Calu3 (cell line): ENCODE measurements around the gene RUFY3. TPM values are rescaled to one million over a fixed set of nuclear protein-coding genes. Genes with fewer than 3 reads are reported as not detected.

Experiments used
- BruUV-seq: library from RNA; stranded (reverse); fragments of 400-500 nt; replicated peaks from 2 replicates; lab custom pipeline; 2021; lab: Mats Ljungman, UMichigan
- CTCF ChIA-PET: fragments of 300-600 bp; sonication (Branson Sonifier 250); formaldehyde crosslinking; loops from one replicate; lab custom pipeline; 2022; ENCODE audit warnings: antibody characterized with exemption; lab: Charles Lee
- DNase-seq: peaks from one replicate; pipeline ENCODE4 v3.0.0; 2022
- H3K27ac Mint-ChIP-seq: one replicate; pipeline ENCODE4 v1.8.0; 2022; ENCODE audit warnings: mixed read lengths; ENCODE audit not compliant: unreplicated experiment
- H3K27me3 Mint-ChIP-seq: one replicate; pipeline ENCODE4 v1.8.0; 2022; ENCODE audit warnings: mixed read lengths; ENCODE audit not compliant: unreplicated experiment
- H3K36me3 Mint-ChIP-seq: one replicate; pipeline ENCODE4 v1.8.0; 2022; ENCODE audit warnings: mild to moderate bottlenecking, moderate library complexity, mixed read lengths; ENCODE audit not compliant: insufficient read depth, unreplicated experiment
- H3K4me1 Mint-ChIP-seq: one replicate; pipeline ENCODE4 v1.8.0; 2022; ENCODE audit warnings: mild to moderate bottlenecking, low read depth, mixed read lengths; ENCODE audit not compliant: unreplicated experiment
- H3K4me3 Mint-ChIP-seq: one replicate; pipeline ENCODE4 v1.8.0; 2022; ENCODE audit warnings: mild to moderate bottlenecking, low read depth, moderate library complexity, mixed read lengths; ENCODE audit not compliant: unreplicated experiment
- H3K9me3 Mint-ChIP-seq: one replicate; pipeline ENCODE4 v1.8.0; 2022; ENCODE audit warnings: low read depth, mixed read lengths; ENCODE audit not compliant: unreplicated experiment
- intact Hi-C: fragments of 100-400 bp; cut with micrococcal nuclease; formaldehyde crosslinking; loops from one replicate; pipeline ENCODE4 v1.10.0; 2022; ENCODE audit not compliant: unreplicated experiment
- total RNA-seq: library from RNA; stranded (reverse); gene quantifications from 2 replicates; pipeline ENCODE4 v1.2.3, GENCODE V29; 2022
- TF ChIP-seq, protein P1 (sequence below): fragments of 200-600 bp; IDR thresholded peaks from one replicate; pipeline ENCODE4 v1.8.0; 2022; ENCODE audit warnings: antibody characterized with exemption; ENCODE audit not compliant: unreplicated experiment

RUFY3 gene
- total RNA-seq, 1 experiment from 2014 or later = 25.8 TPM

GRCh38 chr4:70741867-70742658 lies 20.3 kb downstream of the RUFY3 start:
- DNase-seq = no peak
- no TSS peak for BruUV-seq
- CTCF ChIA-PET = no interaction called here
- Mint-ChIP-seq H3K27ac (peak overlapping the region; percentile 25), H3K4me1 (no peaks in the 10 kb centered on the region), H3K36me3 (no peaks in the 10 kb centered on the region), H3K27me3 (no peaks in the 10 kb centered on the region), H3K4me3 (no peak overlapping the region), H3K9me3 (no peaks in the 10 kb centered on the region)
- TF ChIP-seq, protein P1, sequence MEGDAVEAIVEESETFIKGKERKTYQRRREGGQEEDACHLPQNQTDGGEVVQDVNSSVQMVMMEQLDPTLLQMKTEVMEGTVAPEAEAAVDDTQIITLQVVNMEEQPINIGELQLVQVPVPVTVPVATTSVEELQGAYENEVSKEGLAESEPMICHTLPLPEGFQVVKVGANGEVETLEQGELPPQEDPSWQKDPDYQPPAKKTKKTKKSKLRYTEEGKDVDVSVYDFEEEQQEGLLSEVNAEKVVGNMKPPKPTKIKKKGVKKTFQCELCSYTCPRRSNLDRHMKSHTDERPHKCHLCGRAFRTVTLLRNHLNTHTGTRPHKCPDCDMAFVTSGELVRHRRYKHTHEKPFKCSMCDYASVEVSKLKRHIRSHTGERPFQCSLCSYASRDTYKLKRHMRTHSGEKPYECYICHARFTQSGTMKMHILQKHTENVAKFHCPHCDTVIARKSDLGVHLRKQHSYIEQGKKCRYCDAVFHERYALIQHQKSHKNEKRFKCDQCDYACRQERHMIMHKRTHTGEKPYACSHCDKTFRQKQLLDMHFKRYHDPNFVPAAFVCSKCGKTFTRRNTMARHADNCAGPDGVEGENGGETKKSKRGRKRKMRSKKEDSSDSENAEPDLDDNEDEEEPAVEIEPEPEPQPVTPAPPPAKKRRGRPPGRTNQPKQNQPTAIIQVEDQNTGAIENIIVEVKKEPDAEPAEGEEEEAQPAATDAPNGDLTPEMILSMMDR = no peak
- intact Hi-C loops = no loop called here

DNA sequence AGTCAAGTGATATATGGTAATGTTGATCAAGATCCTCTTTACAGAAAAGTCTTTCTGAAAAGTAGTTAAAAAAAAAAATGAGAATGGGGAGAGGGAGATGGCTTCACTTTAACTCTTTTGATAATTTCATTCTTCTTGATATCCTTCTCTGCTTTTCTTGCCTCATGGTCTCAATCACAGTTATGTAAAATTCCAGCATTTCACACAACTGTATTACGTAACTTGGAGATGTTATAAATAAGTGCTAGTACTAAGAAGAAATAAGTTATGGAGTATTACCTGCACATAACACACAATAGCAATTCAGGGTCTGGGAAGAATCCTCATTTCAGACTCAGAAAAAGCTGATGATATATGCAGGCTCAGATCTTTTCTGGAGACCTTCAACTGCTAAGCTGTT lies 22.0 kb downstream of the RUFY3 start:
- TF ChIP-seq, protein P1 = no peak
- Mint-ChIP-seq H3K4me1 (no peaks in the 10 kb centered on the region), H3K36me3 (no peaks in the 10 kb centered on the region), H3K9me3 (no peaks in the 10 kb centered on the region), H3K4me3 (no peak overlapping the region), H3K27ac (no peak overlapping the region), H3K27me3 (no peaks in the 10 kb centered on the region)
- CTCF ChIA-PET = no interaction called here
- no TSS peak for BruUV-seq
- intact Hi-C loops = no loop called here
- DNase-seq = no peak

DNA sequence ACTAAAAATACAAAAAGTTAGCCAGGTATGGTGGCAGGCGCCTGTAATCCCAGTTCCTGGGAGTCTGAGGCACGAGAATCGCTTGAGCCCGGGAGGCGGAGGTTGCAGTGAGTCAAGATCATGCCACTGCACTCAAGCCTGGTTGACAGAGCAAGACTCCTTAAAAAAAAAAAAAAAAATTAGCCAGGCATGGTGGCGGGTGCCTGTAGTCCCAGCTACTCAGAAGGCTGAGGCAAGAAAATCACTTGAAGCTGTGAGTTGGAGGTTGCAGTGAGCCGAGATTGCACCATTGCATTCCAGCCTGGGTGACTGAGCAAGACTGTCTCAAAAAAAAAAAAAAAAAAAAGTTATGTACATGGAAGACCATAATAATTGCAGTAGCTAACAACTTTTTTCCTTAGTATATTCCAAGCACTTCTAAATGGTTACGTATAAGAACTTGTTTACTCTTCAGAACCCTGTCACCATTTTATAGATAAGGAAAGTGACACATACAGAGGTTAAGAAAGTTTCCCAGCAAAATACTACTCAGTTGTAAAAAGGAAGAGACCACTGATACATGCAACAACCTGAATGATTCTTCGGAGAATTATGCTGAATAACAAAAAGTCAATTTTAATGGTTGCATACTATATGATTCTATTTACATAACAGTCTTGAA lies 24.5 kb downstream of the RUFY3 start:
- CTCF ChIA-PET = no interaction called here
- H3K9me3 Mint-ChIP-seq = no peaks in the 10 kb centered on the region
- no TSS peak for BruUV-seq
- no peak for DNase-seq
- H3K4me3 Mint-ChIP-seq = no peak overlapping the region
- no peak overlapping the region for H3K27ac Mint-ChIP-seq
- H3K36me3 Mint-ChIP-seq = no peaks in the 10 kb centered on the region
- intact Hi-C loops = no loop called here
- H3K4me1 Mint-ChIP-seq = no peaks in the 10 kb centered on the region
- H3K27me3 Mint-ChIP-seq = no peaks in the 10 kb centered on the region
- TF ChIP-seq, protein P1 = no peak

- BruUV-seq = no TSS peak
- CTCF ChIA-PET = no interaction called here
- H3K27ac Mint-ChIP-seq = no peak overlapping the region
- peaks cover 3% of the 10 kb centered on the region for H3K9me3 Mint-ChIP-seq
- H3K27me3 Mint-ChIP-seq = no peaks in the 10 kb centered on the region
- TF ChIP-seq, protein P1 = no peak
- H3K4me3 Mint-ChIP-seq = no peak overlapping the region
- H3K36me3 Mint-ChIP-seq = no peaks in the 10 kb centered on the region
- H3K4me1 Mint-ChIP-seq = peaks cover 3% of the 10 kb centered on the region
- DNase-seq = no peak
- intact Hi-C loops = no loop called here
Observed at GRCh38 chr4:70747874-70748273, 26.1 kb downstream of the RUFY3 start.
